Astrocyte (in vitro differentiated cells and primary cell): ENCODE data around the gene KLHDC8A. TPM values are rescaled to one million over a fixed set of nuclear protein-coding genes. Genes with fewer than 3 reads are reported as not detected.
A peak's percentile ranks its signal among the peaks of the same experiment; 100 is the strongest.

Experiments
- DNase-seq: peaks from one replicate; pipeline ENCODE4 v3.0.0-alpha.2; 2010; ENCODE audit warnings: low read depth
- FAIRE-seq: peaks from 2 replicates; lab custom pipeline; 2011; peaks lifted over from hg19 to GRCh38; lab: Jason Lieb, UNC
- H2AFZ ChIP-seq: 2 replicates; pipeline ENCODE4 v1.6.0; 2012; ENCODE audit warnings: low read depth, low read length, inconsistent platforms
- H3K27ac ChIP-seq: 2 replicates; pipeline ENCODE4 v1.5.1; 2011; ENCODE audit warnings: low read depth, low read length, inconsistent platforms
- H3K27me3 ChIP-seq: 2 replicates; pipeline ENCODE4 v1.6.0; 2011; ENCODE audit warnings: low read length, inconsistent platforms; ENCODE audit not compliant: insufficient read depth
- H3K36me3 ChIP-seq: 2 replicates; pipeline ENCODE4 v1.5.1; 2011; ENCODE audit warnings: low read length, inconsistent platforms; ENCODE audit not compliant: insufficient read depth
- H3K4me1 ChIP-seq: 2 replicates; pipeline ENCODE4 v1.5.1; 2011; ENCODE audit warnings: low read length, inconsistent platforms; ENCODE audit not compliant: insufficient read depth
- H3K4me2 ChIP-seq: 2 replicates; pipeline ENCODE4 v1.6.0; 2012; ENCODE audit warnings: low read length, inconsistent platforms
- H3K4me3 ChIP-seq: 2 replicates; pipeline ENCODE4 v1.5.1; 2011; ENCODE audit warnings: low read depth, mild to moderate bottlenecking, low read length, inconsistent platforms; ENCODE audit not compliant: insufficient read depth
- H3K79me2 ChIP-seq: 2 replicates; pipeline ENCODE4 v1.6.0; 2012; ENCODE audit warnings: mild to moderate bottlenecking, low read length, inconsistent platforms; ENCODE audit not compliant: insufficient read depth
- H3K9ac ChIP-seq: 2 replicates; pipeline ENCODE4 v1.6.0; 2012; ENCODE audit warnings: mild to moderate bottlenecking, low read length, inconsistent platforms
- H3K9me3 ChIP-seq: 2 replicates; pipeline ENCODE4 v1.5.1; 2012; ENCODE audit warnings: low read depth, mild to moderate bottlenecking, low read length, inconsistent platforms; ENCODE audit not compliant: insufficient read depth
- H4K20me1 ChIP-seq: 2 replicates; pipeline ENCODE4 v1.6.0; 2012; ENCODE audit warnings: low read length, inconsistent platforms; ENCODE audit not compliant: insufficient read depth
- H3K27ac Mint-ChIP-seq: one replicate; pipeline ENCODE4 v1.8.0; 2021; ENCODE audit warnings: mild to moderate bottlenecking, mixed read lengths; ENCODE audit not compliant: unreplicated experiment
- H3K27me3 Mint-ChIP-seq: one replicate; pipeline ENCODE4 v1.8.0; 2021; ENCODE audit warnings: low read depth, mixed read lengths; ENCODE audit not compliant: unreplicated experiment
- H3K36me3 Mint-ChIP-seq: one replicate; pipeline ENCODE4 v1.8.0; 2021; ENCODE audit warnings: low read depth, mixed read lengths; ENCODE audit not compliant: unreplicated experiment
- H3K4me1 Mint-ChIP-seq: one replicate; pipeline ENCODE4 v1.8.0; 2021; ENCODE audit warnings: low read depth, mixed read lengths; ENCODE audit not compliant: unreplicated experiment
- H3K4me3 Mint-ChIP-seq: one replicate; pipeline ENCODE4 v1.8.0; 2021; ENCODE audit warnings: mild to moderate bottlenecking, moderate library complexity, mixed read lengths; ENCODE audit not compliant: unreplicated experiment
- H3K9me3 Mint-ChIP-seq: one replicate; pipeline ENCODE4 v1.8.0; 2021; ENCODE audit warnings: mild to moderate bottlenecking, mixed read lengths; ENCODE audit not compliant: unreplicated experiment
- CTCF ChIP-seq: IDR thresholded peaks from 2 replicates; pipeline ENCODE4 v1.5.1; 2011; ENCODE audit warnings: low read depth, mild to moderate bottlenecking, inconsistent platforms, low read length, moderate library complexity; ENCODE audit not compliant: insufficient read depth
- EZH2 ChIP-seq: IDR thresholded peaks from 2 replicates; pipeline ENCODE4 v1.6.1; 2012; ENCODE audit warnings: mild to moderate bottlenecking, low read length, inconsistent platforms; ENCODE audit not compliant: insufficient read depth
- total RNA-seq: library from RNA; stranded (reverse); gene quantifications from 2 replicates; pipeline ENCODE4 v1.2.1, GENCODE V29; 2021

The KLHDC8A gene
- total RNA-seq, 1 donor from 2014 or later = 0.39 TPM

- DNase-seq (no peak), FAIRE-seq (no peak)
- Histone ChIP-seq H3K4me2 (peak overlapping the region; percentile 81), H3K79me2 (no peaks in the 10 kb centered on the region), H2AFZ (no peak overlapping the region), H3K36me3 (no peaks in the 10 kb centered on the region), H3K27ac (no peak overlapping the region), H3K9ac (no peak overlapping the region), H3K4me3 (no peak overlapping the region), H3K4me1 (peaks cover 19% of the 10 kb centered on the region), H3K9me3 (no peaks in the 10 kb centered on the region), H4K20me1 (no peaks in the 10 kb centered on the region), H3K27me3 (peaks cover 8% of the 10 kb centered on the region)
- TF ChIP-seq CTCF (no peak), EZH2 (no peak)
- Mint-ChIP-seq H3K36me3 (no peaks in the 10 kb centered on the region), H3K27me3 (peaks cover 8% of the 10 kb centered on the region), H3K27ac (no peak overlapping the region), H3K4me3 (no peak overlapping the region), H3K4me1 (peaks cover 5% of the 10 kb centered on the region), H3K9me3 (no peaks in the 10 kb centered on the region)
Measured at GRCh38 chr1:205357567-205357966, 845 bp upstream of the KLHDC8A start.

GRCh38 chr1:205355075-205355453 is 1.7 kb downstream of the KLHDC8A start:
- Histone ChIP-seq H3K79me2 (no peaks in the 10 kb centered on the region), H3K9ac (no peak overlapping the region), H3K4me3 (no peak overlapping the region), H3K36me3 (no peaks in the 10 kb centered on the region), H3K27ac (no peak overlapping the region), H2AFZ (no peak overlapping the region), H3K4me1 (peaks cover 19% of the 10 kb centered on the region), H3K9me3 (no peaks in the 10 kb centered on the region), H4K20me1 (no peaks in the 10 kb centered on the region), H3K4me2 (peak overlapping the region; percentile 4), H3K27me3 (peaks cover 5% of the 10 kb centered on the region)
- no peak overlapping the region for H3K4me3 Mint-ChIP-seq
- peaks cover 8% of the 10 kb centered on the region for H3K27me3 Mint-ChIP-seq
- no peaks in the 10 kb centered on the region for H3K9me3 Mint-ChIP-seq
- no peaks in the 10 kb centered on the region for H3K36me3 Mint-ChIP-seq
- no peak overlapping the region for H3K27ac Mint-ChIP-seq
- H3K4me1 Mint-ChIP-seq = peaks cover 12% of the 10 kb centered on the region
- no peak for FAIRE-seq
- TF ChIP-seq EZH2 (no peak), CTCF (no peak)
- DNase-seq = no peak

- H4K20me1 ChIP-seq = no peaks in the 10 kb centered on the region
- Mint-ChIP-seq H3K36me3 (no peaks in the 10 kb centered on the region), H3K4me3 (no peak overlapping the region), H3K4me1 (peaks cover 16% of the 10 kb centered on the region), H3K27me3 (peaks cover 5% of the 10 kb centered on the region), H3K27ac (no peak overlapping the region), H3K9me3 (no peaks in the 10 kb centered on the region)
- H3K36me3 ChIP-seq = no peaks in the 10 kb centered on the region
- peaks cover 19% of the 10 kb centered on the region for H3K4me1 ChIP-seq
- peaks cover 2% of the 10 kb centered on the region for H3K27me3 ChIP-seq
- no peaks in the 10 kb centered on the region for H3K9me3 ChIP-seq
- no peak for DNase-seq
- FAIRE-seq = no peak
- H2AFZ ChIP-seq = no peak overlapping the region
- H3K4me3 ChIP-seq = no peak overlapping the region
- H3K9ac ChIP-seq = no peak overlapping the region
- no peak overlapping the region for H3K27ac ChIP-seq
- H3K79me2 ChIP-seq = no peaks in the 10 kb centered on the region
- H3K4me2 ChIP-seq = peak overlapping the region; percentile 4
- TF ChIP-seq CTCF (peak; percentile 98), EZH2 (no peak)
Measured at GRCh38 chr1:205354259-205355074, 2.3 kb downstream of the KLHDC8A start.
